OCI-LY7 (cell line): ENCODE measurements around the gene KRT81. TPM values are rescaled to one million over a fixed set of nuclear protein-coding genes. Genes with fewer than 3 reads are reported as not detected.

ENCODE experiments used
- Bru-seq: library from RNA; stranded (reverse); fragments of 400-500 nt; gene quantifications from one replicate; lab custom pipeline; 2021; lab: Mats Ljungman, UMichigan
- BruChase-seq, 2 experiments: library from RNA; stranded (reverse); fragments of 400-500 nt; gene quantifications; one replicate each; lab custom pipeline; 2021; lab: Mats Ljungman, UMichigan
- BruUV-seq: library from RNA; stranded (reverse); fragments of 400-500 nt; replicated peaks from 2 replicates; lab custom pipeline; 2021; lab: Mats Ljungman, UMichigan
- CTCF ChIA-PET: fragments of 300-600 bp; sonication (Branson Sonifier 250); formaldehyde crosslinking; loops from one replicate; lab custom pipeline; 2022; ENCODE audit warnings: antibody characterized with exemption; ENCODE audit not compliant: unreplicated experiment; lab: Charles Lee
- POLR2A ChIA-PET: fragments of 300-600 bp; sonication (Branson Sonifier 250); formaldehyde crosslinking; loops from one replicate; lab custom pipeline; 2022; ENCODE audit warnings: antibody characterized with exemption; lab: Charles Lee
- DNase-seq: peaks from one replicate; pipeline ENCODE4 v3.0.0-alpha.2; 2015; ENCODE audit warnings: low spot score
- H2AFZ ChIP-seq: fragments of 200-600 bp; sonication (generic), shearing (Covaris generic); 2 replicates; pipeline ENCODE4 v1.6.1; 2014; ENCODE audit warnings: mild to moderate bottlenecking, antibody characterized with exemption, low read length, moderate library complexity
- H3K27ac ChIP-seq: fragments of 200-600 bp; sonication (generic); 2 replicates; pipeline ENCODE4 v1.5.1; 2014; ENCODE audit warnings: mixed run types, low read depth, mild to moderate bottlenecking, moderate library complexity, low read length, inconsistent platforms; ENCODE audit not compliant: poor library complexity, severe bottlenecking
- H3K36me3 ChIP-seq: fragments of 200-600 bp; sonication (generic); 2 replicates; pipeline ENCODE4 v1.6.1; 2014; ENCODE audit warnings: mild to moderate bottlenecking, antibody characterized with exemption, low read length, moderate library complexity, mixed read lengths; ENCODE audit not compliant: insufficient read depth
- H3K4me1 ChIP-seq: fragments of 200-600 bp; sonication (generic); 2 replicates; pipeline ENCODE4 v1.5.1; 2014; ENCODE audit warnings: mild to moderate bottlenecking, low read length; ENCODE audit not compliant: insufficient read depth, poor library complexity, severe bottlenecking
- H3K4me2 ChIP-seq: fragments of 200-600 bp; sonication (generic); 2 replicates; pipeline ENCODE4 v1.6.1; 2014; ENCODE audit warnings: mild to moderate bottlenecking, low read length
- H3K4me3 ChIP-seq: fragments of 200-600 bp; sonication (generic); 2 replicates; pipeline ENCODE4 v1.5.1; 2014; ENCODE audit warnings: mild to moderate bottlenecking, low read depth, low read length; ENCODE audit not compliant: poor library complexity, severe bottlenecking
- H3K79me2 ChIP-seq: fragments of 200-600 bp; sonication (generic); 2 replicates; pipeline ENCODE4 v1.6.1; 2016; ENCODE audit warnings: low read depth, mild to moderate bottlenecking, low read length, moderate library complexity, mixed read lengths; ENCODE audit not compliant: insufficient read depth
- H3K9me2 ChIP-seq: fragments of 200-600 bp; sonication (generic); 2 replicates; pipeline ENCODE4 v1.6.1; 2016; ENCODE audit warnings: mild to moderate bottlenecking, low read length, mixed read lengths; ENCODE audit not compliant: insufficient read depth
- H3K9me3 ChIP-seq: fragments of 200-600 bp; sonication (generic); 2 replicates; pipeline ENCODE4 v1.6.1; 2014; ENCODE audit warnings: mild to moderate bottlenecking, mixed run types, low read length, mixed read lengths
- H4K20me1 ChIP-seq: fragments of 200-600 bp; sonication (generic); 2 replicates; pipeline ENCODE4 v1.6.1; 2014; ENCODE audit warnings: mild to moderate bottlenecking, antibody characterized with exemption, low read length, moderate library complexity, mixed read lengths; ENCODE audit not compliant: insufficient read depth
- EZH2phosphoT487 ChIP-seq: fragments of 200-600 bp; sonication (generic); IDR thresholded peaks from 2 replicates; pipeline ENCODE4 v1.6.1; 2018; ENCODE audit warnings: low read depth, borderline replicate concordance, mild to moderate bottlenecking, mixed run types, antibody characterized with exemption, low read length, moderate library complexity, mixed read lengths
- intact Hi-C: fragments of 100-400 bp; cut with micrococcal nuclease; formaldehyde crosslinking; loops from one replicate; pipeline ENCODE4 v1.10.0; 2022; ENCODE audit not compliant: unreplicated experiment
- long read RNA-seq: library from polyadenylated mRNA; stranded (forward); transcript quantifications from one replicate; pipeline ENCODE4 v2.0.0, GENCODE V29; 2022
- total RNA-seq, 2 experiments: library from RNA; depleted of rRNA in 1 of 2; stranded (reverse); fragments of >200 nt in 1 of 2; shearing (Covaris generic) in 1 of 2; gene quantifications; 2 replicates each; pipeline ENCODE4 v1.2.3, GENCODE V29; 2014 to 2022
- TF ChIP-seq, protein P1 (sequence below): fragments of 200-600 bp; sonication (generic); conservative IDR thresholded peaks from 2 replicates; pipeline ENCODE4 v1.5.1; 2014; ENCODE audit warnings: mild to moderate bottlenecking, antibody characterized with exemption, low read length, moderate library complexity, mixed read lengths

The KRT81 gene
- total RNA-seq (2014; rRNA removed; shearing (Covaris generic)): not detected in 2 replicates
- total RNA-seq (2022): not detected in 2 replicates
- Bru-seq, nascent RNA: not detected
- not detected for BruChase-seq, experiment 1, labeled RNA remaining after a 6-hour chase
- not detected for BruChase-seq, experiment 2, labeled RNA remaining after a 2-hour chase
- long read RNA-seq: 0 reads

DNA sequence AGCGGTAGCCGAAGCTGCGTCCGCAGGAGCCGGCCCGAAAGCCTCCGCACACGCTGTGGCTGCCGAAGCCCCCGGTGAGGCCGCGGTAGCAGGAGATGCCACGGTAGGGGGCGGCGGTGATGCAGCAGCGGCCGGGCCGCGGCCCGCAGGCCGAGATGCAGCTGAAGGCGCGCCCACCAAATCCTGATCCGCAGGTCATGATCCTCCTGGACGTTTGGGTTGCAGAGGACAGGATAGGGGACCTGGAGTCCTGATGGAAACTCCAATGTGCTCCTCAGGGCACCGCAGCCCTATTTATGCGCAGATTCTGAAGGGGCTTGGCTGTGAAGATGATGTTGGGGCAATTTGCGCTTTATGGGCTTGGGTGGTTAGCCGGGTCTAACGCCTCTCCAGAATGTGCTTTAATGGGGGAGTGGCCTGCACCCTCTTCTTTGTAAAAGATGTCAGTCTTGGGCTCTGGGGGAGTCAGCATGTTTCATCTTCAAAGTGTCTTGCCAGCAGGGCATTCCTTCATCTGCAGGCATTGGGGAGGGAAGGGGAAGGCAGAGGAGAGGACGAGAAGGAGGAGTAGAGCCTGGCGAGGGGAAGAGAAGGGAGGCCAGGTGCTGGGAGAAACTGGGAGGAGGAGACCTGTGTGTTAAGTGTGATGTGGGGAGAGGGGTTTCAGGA, at the start of gene KRT81:
Gene KRT81, minus strand, starts transcription at position 268 of the 669 bp plus-strand sequence. Its CDS starts 69 bp downstream, at position 199.
- TF ChIP-seq, protein P1, sequence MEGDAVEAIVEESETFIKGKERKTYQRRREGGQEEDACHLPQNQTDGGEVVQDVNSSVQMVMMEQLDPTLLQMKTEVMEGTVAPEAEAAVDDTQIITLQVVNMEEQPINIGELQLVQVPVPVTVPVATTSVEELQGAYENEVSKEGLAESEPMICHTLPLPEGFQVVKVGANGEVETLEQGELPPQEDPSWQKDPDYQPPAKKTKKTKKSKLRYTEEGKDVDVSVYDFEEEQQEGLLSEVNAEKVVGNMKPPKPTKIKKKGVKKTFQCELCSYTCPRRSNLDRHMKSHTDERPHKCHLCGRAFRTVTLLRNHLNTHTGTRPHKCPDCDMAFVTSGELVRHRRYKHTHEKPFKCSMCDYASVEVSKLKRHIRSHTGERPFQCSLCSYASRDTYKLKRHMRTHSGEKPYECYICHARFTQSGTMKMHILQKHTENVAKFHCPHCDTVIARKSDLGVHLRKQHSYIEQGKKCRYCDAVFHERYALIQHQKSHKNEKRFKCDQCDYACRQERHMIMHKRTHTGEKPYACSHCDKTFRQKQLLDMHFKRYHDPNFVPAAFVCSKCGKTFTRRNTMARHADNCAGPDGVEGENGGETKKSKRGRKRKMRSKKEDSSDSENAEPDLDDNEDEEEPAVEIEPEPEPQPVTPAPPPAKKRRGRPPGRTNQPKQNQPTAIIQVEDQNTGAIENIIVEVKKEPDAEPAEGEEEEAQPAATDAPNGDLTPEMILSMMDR: no peak
- TF ChIP-seq EZH2phosphoT487: no peak
- POLR2A ChIA-PET: no interaction called here
- no peak for DNase-seq
- intact Hi-C loops: no loop called here
- Histone ChIP-seq H3K9me3 (no peaks in the 10 kb centered on the region), H3K27ac (no peak within 1 kb of the TSS), H3K79me2 (no peaks in the 10 kb centered on the region), H3K9me2 (no peaks in the 10 kb centered on the region), H3K4me1 (no peaks in the 10 kb centered on the region), H2AFZ (no peak within 1 kb of the TSS), H3K36me3 (no peaks in the 10 kb centered on the region), H3K4me3 (no peak within 1 kb of the TSS), H4K20me1 (no peaks in the 10 kb centered on the region), H3K4me2 (no peak within 1 kb of the TSS)
- CTCF ChIA-PET: interaction anchor here (0.6 kb wide), 1 partner anchor 121 kb away, joined by 3 read pairs; no protein-coding TSS in a partner anchor
- no TSS peak for BruUV-seq

GRCh38 chr12:52338241-52338960, 47.1 kb upstream of the KRT81 start:
- no peak overlapping the region for H3K4me3 ChIP-seq
- no TSS peak for BruUV-seq
- H2AFZ ChIP-seq: no peak overlapping the region
- H3K9me2 ChIP-seq: no peaks in the 10 kb centered on the region
- no peaks in the 10 kb centered on the region for H3K9me3 ChIP-seq
- no peak overlapping the region for H3K4me2 ChIP-seq
- H3K79me2 ChIP-seq: no peaks in the 10 kb centered on the region
- DNase-seq: no peak
- no peak overlapping the region for H3K27ac ChIP-seq
- intact Hi-C loops: no loop called here
- no peaks in the 10 kb centered on the region for H3K36me3 ChIP-seq
- no peaks in the 10 kb centered on the region for H4K20me1 ChIP-seq
- TF ChIP-seq, protein P1: no peak
- no peak for TF ChIP-seq EZH2phosphoT487
- ChIA-PET CTCF (no interaction called here), POLR2A (interaction anchor here (1.2 kb wide), 1 partner anchor 16 kb away, joined by 3 read pairs; no protein-coding TSS in a partner anchor)
- H3K4me1 ChIP-seq: no peaks in the 10 kb centered on the region
